DND-41 (cell line): ENCODE data around the gene PHRF1.

Experiments used
- ATAC-seq: fragments of 200-7000 bp; cut with Tn5 transposase; 3 replicates; pipeline ENCODE4 v1.9.1; 2021; ENCODE audit warnings: low read depth; ENCODE audit not compliant: insufficient read depth
- DNase-seq: peaks from one replicate; pipeline ENCODE4 v3.0.0-alpha.2; 2020
- H2AFZ ChIP-seq: 2 replicates; pipeline ENCODE4 v1.6.0; 2012; ENCODE audit warnings: low read depth, low read length
- H3K27ac ChIP-seq: 2 replicates; pipeline ENCODE4 v1.5.1; 2012; ENCODE audit warnings: low read length, inconsistent platforms
- H3K27me3 ChIP-seq: fragments of 200-600 bp; sonication (generic); 2 replicates; pipeline ENCODE4 v1.6.0; 2012; ENCODE audit warnings: low read length, mild to moderate bottlenecking, inconsistent platforms; ENCODE audit not compliant: insufficient read depth, poor library complexity
- H3K36me3 ChIP-seq: 2 replicates; pipeline ENCODE4 v1.5.1; 2012; ENCODE audit warnings: low read length, inconsistent platforms; ENCODE audit not compliant: insufficient read depth
- H3K4me1 ChIP-seq: 2 replicates; pipeline ENCODE4 v1.5.1; 2012; ENCODE audit warnings: mild to moderate bottlenecking, low read length; ENCODE audit not compliant: insufficient read depth
- H3K4me2 ChIP-seq: 2 replicates; pipeline ENCODE4 v1.6.0; 2012; ENCODE audit warnings: mild to moderate bottlenecking, moderate library complexity, low read length, inconsistent platforms; ENCODE audit not compliant: insufficient read depth
- H3K4me3 ChIP-seq, 2 experiments: fragments of 200-600 bp in 1 of 2; shearing (Covaris generic) in 1 of 2; 2 replicates each; pipeline ENCODE4 v1.5.1; 2012 to 2016; ENCODE audit warnings: inconsistent platforms in 2 of 2, low read length in 2 of 2, mild to moderate bottlenecking in 2 of 2, low read depth in 1 of 2, moderate library complexity in 1 of 2
- H3K79me2 ChIP-seq: 2 replicates; pipeline ENCODE4 v1.6.0; 2012; ENCODE audit warnings: low read length, inconsistent platforms; ENCODE audit not compliant: insufficient read depth
- H3K9ac ChIP-seq: 2 replicates; pipeline ENCODE4 v1.6.0; 2012; ENCODE audit warnings: low read depth, mild to moderate bottlenecking, inconsistent platforms, low read length, moderate library complexity
- H3K9me3 ChIP-seq: 2 replicates; pipeline ENCODE4 v1.5.1; 2012; ENCODE audit warnings: low read length, moderate library complexity, mild to moderate bottlenecking, inconsistent platforms; ENCODE audit not compliant: insufficient read depth, severe bottlenecking
- H4K20me1 ChIP-seq: 2 replicates; pipeline ENCODE4 v1.6.0; 2012; ENCODE audit warnings: low read length; ENCODE audit not compliant: insufficient read depth
- CTCF ChIP-seq: IDR thresholded peaks from 2 replicates; pipeline ENCODE4 v1.5.1; 2012; ENCODE audit warnings: borderline replicate concordance, low read length, moderate library complexity, mild to moderate bottlenecking; ENCODE audit not compliant: poor library complexity, severe bottlenecking; ENCODE audit errors: extremely low read depth
- EZH2 ChIP-seq: IDR thresholded peaks from 3 replicates; pipeline ENCODE4 v1.6.1; 2012; ENCODE audit warnings: borderline replicate concordance, low read depth, mild to moderate bottlenecking, moderate library complexity, low read length, inconsistent platforms; ENCODE audit not compliant: severe bottlenecking

The PHRF1 gene

GRCh38 chr11:612961-613300 lies 36.7 kb downstream of the PHRF1 start:
- H3K4me2 ChIP-seq, result no peak overlapping the region
- peaks cover 17% of the 10 kb centered on the region for H3K79me2 ChIP-seq
- H3K27ac ChIP-seq, result no peak overlapping the region
- no peaks in the 10 kb centered on the region for H3K9me3 ChIP-seq
- peaks cover 64% of the 10 kb centered on the region for H4K20me1 ChIP-seq
- H3K9ac ChIP-seq, result no peak overlapping the region
- ATAC-seq, result no peak
- H3K4me3 ChIP-seq, result no peak overlapping the region
- H3K27me3 ChIP-seq, result no peaks in the 10 kb centered on the region
- peaks cover 67% of the 10 kb centered on the region for H3K36me3 ChIP-seq
- no peak for TF ChIP-seq CTCF
- TF ChIP-seq EZH2, result no peak
- peaks cover 35% of the 10 kb centered on the region for H3K4me1 ChIP-seq
- no peak for DNase-seq
- H2AFZ ChIP-seq, result no peak overlapping the region

GRCh38 chr11:613369-613968 lies 37.2 kb downstream of the PHRF1 start:
- 0 out of 3 replicates have a peak, but pooled peaks have one; percentile 3 for ATAC-seq
- H3K4me3 ChIP-seq, result no peak overlapping the region
- no peak overlapping the region for H2AFZ ChIP-seq
- H3K27me3 ChIP-seq, result no peaks in the 10 kb centered on the region
- no peak overlapping the region for H3K9ac ChIP-seq
- H3K27ac ChIP-seq, result 0 out of 2 replicates have a peak overlapping the region, but pooled peaks have one; percentile 32
- peaks cover 63% of the 10 kb centered on the region for H4K20me1 ChIP-seq
- H3K9me3 ChIP-seq, result no peaks in the 10 kb centered on the region
- peaks cover 17% of the 10 kb centered on the region for H3K79me2 ChIP-seq
- peaks cover 35% of the 10 kb centered on the region for H3K4me1 ChIP-seq
- H3K4me2 ChIP-seq, result no peak overlapping the region; the same call in 1 of the 2 replicates
- peaks cover 67% of the 10 kb centered on the region for H3K36me3 ChIP-seq
- TF ChIP-seq CTCF (no peak), EZH2 (no peak)
- DNase-seq, result peak; percentile 70

GRCh38 chr11:614021-614622 lies 37.9 kb downstream of the PHRF1 start:
- Histone ChIP-seq H4K20me1 (peaks cover 59% of the 10 kb centered on the region), H3K27ac (no peak overlapping the region), H3K4me1 (peaks cover 35% of the 10 kb centered on the region), H3K36me3 (peaks cover 64% of the 10 kb centered on the region), H3K4me2 (peak overlapping the region; percentile 100), H2AFZ (no peak overlapping the region), H3K79me2 (peaks cover 17% of the 10 kb centered on the region), H3K27me3 (no peaks in the 10 kb centered on the region), H3K9ac (peak overlapping the region; percentile 75; the same call in 1 of the 2 replicates), H3K9me3 (no peaks in the 10 kb centered on the region), H3K4me3 (no peak overlapping the region)
- no peak for DNase-seq
- ATAC-seq, result no peak
- no peak for TF ChIP-seq EZH2
- no peak for TF ChIP-seq CTCF
